ENCODE results near the gene STUM.
"Not testable (repeated sequence)": the region's sequence is repeated elsewhere in the genome, so short reads cannot be mapped to it uniquely, and the experiment has no call there.

STUM gene

DNA sequence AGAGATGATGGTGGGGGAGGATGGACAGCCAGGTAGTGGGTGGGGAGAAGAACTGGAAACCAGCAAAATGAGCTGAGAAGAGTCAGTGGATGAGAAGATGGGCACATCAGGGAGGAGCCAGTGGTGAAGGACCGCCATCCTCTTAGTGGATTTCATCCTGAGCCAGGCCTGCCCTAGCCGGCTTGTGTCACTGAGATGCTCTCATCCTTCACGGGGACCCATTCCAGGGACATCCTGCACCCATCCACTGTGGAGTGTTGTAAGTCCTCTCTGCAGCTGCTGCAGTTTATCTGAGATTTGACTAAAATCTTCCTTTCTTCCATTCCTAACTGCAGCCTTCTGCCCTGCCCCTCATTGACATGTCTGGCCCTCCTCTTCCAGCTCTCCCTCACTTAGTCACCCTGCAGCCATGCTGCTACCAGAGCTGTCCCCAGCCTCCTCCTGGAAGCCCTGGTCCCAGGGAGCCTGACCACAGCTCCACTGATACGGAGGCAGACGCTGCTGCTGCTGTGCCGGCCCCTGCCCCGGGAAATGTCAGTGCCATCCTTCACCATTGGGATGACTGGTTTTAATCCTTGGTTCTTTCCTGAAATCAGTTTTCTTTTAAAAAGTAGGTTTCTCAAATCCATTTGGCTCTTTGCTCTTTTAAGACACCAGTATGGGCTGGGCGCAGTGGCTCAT is 33.2 kb downstream of the STUM start:
- DNase-seq (ENCODE audit: low spot score): no peak

DNA sequence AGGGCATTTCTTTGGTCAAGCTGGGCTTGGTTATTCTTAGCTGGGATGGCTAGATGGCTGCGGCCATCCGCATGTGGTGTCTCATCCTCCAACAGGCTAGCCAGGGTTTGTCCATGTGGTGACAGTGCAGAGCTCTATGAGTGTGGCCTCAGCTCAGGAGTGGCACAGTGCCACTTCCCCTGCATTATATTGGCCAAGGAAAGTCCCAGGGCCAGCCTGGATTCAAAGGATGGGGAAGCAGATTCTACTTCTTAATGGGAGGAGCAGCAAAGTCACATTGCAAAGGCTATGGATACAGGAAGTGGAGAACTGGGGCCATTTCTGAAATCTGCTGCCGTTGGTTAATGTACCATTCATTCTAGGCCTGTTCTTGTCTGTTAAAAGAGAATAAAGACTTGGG is 34.4 kb downstream of the STUM start:
- DNase-seq (ENCODE audit: low spot score): no peak

DNA sequence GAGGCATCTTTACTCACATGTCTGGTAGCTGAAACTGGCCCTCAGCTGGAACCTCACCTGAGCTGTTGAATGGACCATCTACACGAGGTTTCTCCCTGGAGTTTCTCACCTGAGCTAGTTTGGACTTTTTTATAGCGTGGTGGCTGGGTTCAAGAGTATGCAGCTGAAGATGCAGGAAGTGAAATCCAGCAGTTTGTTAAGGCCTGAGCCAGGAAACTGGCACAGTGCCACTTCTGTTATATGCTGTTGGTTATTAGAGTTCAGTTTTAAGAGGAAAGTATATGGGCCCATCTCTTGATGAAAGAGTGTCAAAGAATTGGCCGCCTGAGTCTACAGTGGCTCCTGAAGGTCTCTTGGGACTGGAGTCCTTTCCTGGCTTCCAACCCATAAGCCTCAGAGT is 35.6 kb downstream of the STUM start:
- DNase-seq (ENCODE audit: low spot score): no peak

DNA sequence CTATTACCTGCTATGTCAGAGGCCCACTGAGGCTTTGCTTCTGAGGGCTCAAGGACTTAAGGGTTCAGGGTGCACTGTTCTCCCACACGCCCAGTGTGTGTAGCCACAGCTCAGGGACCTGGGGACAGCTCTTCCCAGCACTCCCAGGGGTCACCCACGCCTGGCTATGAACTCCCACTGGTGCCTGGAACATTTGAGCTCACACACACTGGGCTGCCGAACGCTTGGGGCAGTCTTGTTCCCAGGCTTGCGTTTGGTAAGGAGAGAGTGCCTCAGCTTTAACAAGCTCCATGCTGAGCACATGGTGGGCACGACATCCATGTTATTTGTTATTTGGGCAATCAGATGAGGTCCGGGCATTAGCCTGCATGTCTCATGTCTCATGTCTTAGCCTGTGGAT is 37.6 kb downstream of the STUM start:
- DNase-seq (ENCODE audit: low spot score): no peak

DNA sequence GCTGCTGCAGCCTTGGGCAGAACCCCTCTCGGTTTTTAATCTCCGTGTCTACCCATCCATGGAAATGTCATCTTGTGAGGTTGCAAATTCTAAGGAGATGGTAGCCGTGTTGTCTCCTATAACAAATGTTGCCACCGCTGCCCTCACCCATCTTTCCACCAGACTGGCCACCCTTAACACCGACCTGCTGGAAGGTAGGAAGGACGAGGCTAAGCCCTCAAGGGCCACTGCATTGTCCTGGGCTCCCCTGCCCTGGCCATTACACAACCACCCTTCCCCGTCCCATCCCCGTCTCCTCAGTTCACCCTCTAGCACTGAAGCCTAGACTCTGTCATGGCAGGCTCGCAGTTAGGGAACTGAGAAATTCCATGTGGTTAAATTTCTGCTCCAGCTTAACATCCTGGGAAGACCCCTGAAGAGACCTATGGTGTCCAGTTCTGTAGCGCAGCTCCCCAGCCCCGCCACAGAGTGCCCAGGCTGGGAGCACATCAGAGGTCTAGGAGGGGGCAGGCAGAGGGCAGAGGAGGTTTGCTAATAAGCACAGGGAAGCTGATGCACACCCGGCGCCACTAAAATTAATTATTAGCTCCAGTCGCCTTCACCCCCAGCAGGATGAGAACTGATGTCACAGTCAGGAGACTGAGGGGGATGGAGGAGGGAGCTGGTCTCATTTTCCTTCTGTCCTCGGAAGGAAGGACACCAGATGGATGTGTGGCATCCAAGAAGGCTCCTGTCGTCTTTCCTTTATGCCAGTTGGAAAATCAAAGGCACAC is 38.3 kb downstream of the STUM start:
- DNase-seq (ENCODE audit: low spot score): no peak

DNA sequence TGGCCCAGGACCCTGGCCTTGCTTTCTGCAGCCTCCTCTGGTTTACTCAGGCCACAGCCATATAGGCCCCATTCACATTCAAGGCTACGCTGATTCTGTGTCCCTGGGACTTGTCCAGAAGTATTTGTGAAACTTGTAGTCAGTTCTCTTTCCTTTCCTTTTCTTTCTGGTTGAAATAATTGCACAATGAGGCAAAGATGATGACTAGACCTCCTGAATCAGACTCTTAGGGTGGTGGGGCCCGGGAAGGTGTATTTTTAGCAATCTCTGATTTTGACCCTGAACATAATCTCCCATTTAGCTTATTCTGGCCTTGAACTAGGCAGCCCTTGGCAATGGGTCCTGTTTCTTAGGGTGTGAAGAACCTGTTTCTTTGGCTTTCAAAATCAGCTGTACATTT is 39.9 kb downstream of the STUM start:
- DNase-seq (ENCODE audit: low spot score): no peak

DNA sequence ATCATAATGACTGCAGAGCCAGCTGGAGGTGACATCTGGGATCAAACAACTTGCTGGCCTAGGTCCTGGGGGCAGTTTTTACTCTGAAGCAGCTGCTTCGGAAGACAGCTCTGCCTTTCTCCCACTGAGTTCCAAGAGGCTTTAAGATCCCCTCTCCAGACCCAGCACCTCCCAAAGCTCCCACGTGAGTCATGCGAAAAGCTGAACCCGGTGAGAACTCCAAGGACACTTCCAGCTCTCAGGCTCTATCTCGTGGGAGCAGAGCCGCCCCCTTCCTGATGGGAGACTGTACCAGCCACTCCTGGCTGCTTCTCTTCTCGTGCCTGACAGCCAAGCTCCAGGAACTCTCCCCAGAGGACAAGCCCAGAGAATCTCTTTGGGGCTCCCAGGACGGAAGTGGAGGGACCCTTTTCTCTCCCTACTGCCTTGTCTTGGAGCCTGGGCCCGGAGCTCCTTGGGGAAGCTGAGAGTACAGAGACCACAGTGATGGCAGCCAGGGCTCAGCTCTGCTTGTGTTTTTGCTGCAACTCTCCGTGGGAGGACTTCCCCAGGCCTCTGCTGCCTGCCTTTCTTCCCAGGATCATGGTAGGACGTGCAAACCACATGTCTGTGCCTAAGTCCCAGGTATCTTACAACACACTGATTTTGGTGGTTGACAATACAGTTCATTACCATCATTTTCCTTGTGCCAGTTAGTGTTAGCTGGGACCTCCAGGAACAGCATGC is 40.6 kb downstream of the STUM start:
- DNase-seq (ENCODE audit: low spot score): no peak

DNA sequence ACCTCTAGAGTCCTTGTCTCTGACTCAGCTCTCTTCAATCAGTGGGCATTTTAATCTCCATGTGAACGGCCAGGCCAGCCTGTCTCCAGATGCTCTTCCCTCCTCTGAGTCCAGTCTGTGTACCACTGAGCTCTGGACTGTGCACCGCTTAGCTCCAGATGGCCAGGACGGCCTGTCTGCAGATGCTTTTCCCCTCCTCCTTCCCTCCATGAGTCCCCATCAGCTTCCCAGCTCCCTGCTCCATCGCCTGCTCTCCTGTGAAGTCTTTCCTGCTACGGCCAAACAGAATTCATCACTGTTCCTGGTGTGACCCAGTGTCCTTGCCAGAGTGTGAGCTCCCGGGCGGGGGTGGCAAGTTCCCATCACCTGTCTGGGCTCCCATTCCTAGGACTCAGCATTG is 42.0 kb downstream of the STUM start:
- no peak for DNase-seq (ENCODE audit: low spot score)

DNA sequence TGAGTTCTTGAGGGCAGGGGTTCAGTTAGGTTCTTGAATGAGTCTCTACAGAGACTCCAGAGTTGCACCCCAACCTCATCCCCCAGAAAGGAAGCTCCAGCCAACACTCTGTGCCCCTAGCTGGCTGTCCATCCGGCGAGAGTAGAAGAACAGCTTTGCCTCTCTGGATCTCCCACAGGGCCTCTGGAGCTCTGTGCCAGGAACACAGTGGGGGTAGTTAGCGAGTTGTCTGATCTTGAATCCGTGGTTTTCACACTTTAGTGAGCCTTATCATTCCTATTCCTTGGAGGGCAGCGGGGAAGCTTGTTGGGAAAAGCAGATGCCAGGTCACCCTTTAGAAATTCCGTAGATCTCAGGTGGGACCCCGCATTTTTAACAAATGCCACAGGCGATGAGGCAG is 45.0 kb downstream of the STUM start:
- no peak for DNase-seq (ENCODE audit: low spot score)

DNA sequence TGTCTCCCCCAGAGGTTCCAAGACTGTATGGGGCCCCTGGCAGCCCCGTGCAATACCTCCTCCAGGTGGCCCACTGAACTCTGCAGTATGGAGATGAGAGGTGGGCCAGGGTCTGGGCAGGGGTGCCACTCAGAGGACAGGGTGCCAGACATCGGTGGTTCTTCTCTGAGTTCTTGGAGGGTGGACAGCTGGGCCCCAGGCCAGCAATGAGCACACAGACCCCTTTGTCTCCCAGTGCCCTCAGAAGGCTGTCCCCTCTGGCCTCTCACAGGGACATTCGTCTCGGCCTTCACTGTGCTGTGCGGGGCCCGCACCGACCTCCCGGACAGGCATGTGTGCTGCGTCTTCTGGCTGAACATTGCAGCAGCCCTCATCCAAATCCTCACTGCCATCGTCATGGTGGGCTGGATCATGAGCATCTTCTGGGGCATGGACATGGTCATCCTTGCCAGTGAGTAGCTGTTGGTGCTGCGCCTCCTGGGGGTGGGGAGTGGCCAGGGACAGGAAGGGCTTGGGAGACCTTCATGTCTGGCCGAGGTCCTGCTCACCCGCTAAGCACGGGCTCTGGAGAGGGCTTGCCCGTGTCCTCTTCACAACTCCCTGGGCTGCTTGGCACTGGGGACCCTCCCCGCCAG is 48.1 kb downstream of the STUM start:
- no peak for DNase-seq (ENCODE audit: low spot score)

DNA sequence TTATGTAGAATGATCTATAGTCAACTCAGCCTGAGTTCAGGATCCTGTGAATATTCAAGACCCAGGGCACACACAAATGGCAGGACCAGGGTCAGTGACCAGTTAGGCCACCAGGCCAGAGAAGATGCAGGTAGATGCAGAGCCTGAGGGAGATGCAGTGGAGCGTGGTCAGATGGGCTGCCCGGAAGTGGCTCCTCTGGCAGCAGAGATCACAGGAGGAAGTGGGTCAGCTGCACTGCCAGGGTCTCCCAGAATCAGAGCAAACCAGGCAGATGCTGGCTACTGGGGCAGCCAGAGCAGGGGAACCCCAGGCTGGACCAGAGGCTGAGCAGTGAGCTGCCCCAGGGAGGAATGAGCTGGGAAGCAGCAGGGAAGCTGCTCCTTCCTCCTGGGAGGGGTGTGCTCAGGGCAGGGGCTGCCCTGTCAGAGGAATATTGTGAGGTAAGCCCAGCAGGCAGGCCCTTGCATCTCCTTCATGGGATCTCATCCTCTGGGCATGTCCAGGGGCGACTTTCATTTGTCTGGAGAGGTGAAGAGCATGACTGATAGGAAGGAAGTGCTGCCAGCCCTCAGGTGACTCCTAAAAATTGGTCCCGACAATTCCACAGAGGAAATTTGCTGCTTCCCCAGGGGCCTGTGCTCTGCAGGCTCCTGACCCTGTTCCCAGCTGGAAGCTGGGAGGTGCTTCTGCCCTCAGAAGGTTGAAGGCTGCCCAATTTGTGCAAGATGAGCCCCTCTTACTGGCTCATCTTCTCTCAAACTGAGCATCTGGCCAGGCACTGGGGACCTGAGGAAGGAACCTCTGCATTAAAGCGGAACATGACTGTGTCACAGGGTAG is 49.3 kb downstream of the STUM start:
- no peak for DNase-seq (ENCODE audit: low spot score)

DNA sequence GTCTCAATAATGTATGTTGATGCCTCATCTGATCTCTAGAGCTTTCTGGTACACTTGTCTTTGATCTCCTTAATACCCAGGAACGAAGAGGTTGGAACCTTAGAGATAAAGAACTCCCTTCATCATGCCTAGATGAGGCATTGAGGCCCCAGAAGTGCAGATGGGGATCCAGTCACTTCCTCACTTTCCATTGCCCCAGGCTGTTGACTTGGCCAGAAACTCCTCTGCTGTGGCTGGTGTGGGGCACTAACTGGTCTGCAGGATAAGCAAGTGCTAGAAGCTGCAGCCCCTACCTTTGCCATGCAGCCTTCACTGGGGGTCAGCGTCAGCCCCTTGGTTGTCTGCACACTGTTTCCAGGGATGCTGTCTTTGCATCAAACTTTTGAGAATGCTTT is 49.9 kb downstream of the STUM start:
- DNase-seq (ENCODE audit: low spot score): no peak

DNA sequence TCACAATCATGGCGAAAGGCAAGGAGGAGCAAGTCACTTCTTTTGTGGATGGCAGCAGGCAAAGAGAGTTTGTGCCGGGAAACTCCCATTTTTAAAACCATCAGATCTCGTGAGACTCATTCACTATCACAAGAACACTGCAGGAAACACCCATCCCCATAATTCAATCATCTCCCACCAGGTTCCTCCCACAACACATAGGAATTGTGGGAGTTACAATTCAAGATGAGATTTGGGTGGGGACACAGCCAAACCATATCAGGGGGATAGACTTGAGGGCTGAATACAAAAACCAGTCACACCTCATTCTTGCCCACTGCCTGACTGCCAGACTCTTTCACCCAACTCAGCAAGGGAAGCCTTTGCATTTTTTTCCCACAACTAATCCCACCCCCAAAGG is 50.4 kb downstream of the STUM start:
- DNase-seq (ENCODE audit: low spot score): not testable (repeated sequence)

DNA sequence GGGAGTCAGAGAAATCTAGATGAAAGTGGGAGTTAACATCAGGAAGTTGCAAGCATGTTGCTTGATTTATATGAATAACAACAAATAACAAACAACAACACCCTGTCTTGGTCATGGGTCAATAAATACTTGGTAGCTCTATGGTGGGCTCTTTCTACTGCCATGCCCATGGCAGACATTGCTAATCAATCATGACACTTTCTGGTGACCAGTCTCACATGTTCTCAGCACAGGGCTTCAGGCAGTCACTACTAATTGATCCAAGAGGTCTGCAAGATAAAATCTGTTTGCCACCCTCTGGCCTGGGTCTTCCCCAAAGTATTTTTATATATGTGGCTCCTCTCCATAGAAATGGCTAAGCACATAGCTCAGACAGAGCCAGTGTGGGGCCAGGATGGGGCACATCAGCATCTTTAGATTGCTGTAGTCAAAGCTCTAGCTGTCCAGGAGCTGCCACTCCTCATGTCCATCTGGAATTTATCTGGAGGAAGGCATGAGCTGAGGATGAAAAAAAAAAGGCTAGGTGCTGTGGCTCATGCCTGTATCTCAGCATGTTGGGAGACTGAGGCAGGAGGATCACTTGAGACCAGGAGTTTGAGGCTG is 51.2 kb downstream of the STUM start:
- no peak for DNase-seq (ENCODE audit: low spot score)

DNA sequence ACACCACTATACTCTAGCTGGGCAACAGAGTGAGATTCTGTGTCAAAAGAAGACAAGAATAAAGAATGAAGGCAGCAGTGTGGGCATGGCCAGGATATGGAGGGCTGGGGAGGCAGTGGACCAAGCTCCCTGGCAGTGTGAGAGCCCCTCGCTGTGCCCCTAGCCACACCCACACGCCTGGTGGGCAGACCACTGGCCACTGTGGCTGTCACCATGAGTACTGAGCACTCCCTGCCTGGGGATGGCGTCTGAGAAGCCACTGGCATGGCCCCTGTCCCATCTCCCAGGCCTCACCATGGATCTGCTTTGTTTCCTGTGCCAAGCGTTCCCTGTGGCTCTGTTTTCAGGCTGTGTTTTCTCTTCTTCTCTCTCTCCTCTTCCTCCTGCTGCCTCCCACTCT is 51.7 kb downstream of the STUM start:
- DNase-seq (ENCODE audit: low spot score): no peak

DNA sequence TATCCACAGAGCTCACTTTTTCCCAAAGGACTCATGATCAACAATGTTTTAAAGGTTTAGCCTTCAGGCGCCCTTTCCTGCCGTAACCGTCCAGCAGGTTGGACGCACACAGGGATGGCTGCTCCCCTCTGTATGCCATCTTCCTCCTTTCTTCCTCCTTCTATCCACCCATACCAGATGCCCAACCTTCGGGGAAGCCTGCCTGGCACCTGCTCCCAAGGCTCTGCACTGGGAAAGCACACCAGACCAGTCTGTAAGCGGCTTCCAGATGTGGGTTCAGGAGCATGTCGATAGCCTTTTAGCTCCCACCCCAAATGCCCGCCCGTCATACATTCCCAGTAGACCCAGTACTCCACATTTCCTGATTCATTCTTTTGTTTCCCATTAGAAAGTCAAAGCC is 52.9 kb downstream of the STUM start:
- no peak for DNase-seq (ENCODE audit: low spot score)

DNA sequence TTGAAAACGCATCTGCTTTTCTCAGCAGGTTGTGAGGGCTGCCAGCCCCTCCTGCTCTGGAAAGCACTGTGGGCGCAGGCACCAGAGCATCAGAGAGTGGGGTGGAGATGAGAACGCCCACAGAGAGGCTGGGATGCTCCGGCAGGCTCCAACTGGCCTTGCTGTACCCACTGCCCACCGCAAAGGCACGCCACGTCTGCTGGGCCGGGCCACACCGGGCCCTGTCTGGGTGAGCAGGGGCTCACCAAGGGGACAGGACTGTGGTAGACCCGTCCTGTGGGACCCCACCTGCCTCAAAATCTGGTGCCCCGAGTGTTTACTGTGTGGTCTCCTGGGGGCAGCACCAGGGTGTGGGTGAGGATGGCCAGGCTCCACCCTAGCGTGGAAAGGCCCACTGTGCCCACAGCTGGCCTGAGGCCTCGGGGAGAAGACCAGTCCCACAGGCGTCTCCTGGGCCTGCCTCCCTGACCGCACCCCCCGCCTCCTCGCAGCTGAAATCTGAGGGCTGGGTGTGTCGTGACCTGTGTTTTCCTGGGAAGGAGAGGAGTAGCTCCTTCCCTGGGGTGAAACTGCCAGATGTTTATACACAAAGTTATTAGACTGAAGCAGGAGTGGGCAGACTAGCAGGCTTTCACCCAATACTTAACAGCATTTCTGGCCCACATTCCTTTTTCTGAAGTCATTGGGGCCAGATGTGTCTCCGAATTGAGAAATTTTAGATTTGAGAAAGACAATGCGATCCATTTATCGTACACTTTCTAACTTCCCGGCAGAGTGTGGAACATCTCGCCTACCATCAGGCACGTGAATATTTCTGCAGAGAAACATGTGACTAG is 53.8 kb downstream of the STUM start:
- DNase-seq (ENCODE audit: low spot score): peak; percentile 91

DNA sequence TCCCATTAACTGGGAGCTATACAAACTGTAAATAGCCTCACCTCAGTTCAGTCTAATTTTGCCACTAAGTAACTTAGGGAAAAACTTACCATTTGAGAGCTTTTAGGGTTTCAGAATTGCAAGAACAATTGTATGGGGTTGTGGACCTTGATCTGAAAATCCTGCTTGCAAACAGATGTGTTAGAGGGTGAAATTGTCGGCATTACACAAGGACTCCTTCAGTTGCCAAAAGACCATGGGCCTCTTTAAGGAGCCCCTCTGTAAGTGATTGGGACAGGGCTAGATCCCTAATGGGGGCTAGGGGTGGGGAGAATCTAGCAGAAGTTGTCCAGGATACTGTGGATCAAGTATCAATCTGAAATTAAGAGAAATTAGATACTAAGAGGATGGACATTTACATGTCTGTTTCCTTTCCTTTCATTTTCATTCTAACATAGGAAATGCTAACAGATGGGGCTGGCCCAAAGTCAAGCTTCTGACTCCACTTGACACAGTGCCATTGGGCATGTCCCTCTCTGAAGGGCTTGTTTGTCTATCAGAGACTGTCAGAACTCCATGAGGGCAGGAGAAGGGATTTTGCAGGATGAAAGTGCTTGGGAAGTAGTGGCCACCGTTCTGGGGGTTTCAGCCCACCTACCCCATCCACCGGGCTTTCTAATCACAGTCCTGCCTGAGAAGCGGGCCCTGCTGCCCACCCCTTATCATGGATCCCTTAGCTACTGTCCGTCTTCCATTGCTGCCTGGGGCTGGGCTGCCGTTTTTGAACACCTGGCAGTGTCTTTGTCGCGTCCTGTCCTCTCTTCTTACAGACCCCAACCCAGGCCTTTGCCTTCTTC is 54.7 kb downstream of the STUM start:
- peak; percentile 62 for DNase-seq (ENCODE audit: low spot score)

DNA sequence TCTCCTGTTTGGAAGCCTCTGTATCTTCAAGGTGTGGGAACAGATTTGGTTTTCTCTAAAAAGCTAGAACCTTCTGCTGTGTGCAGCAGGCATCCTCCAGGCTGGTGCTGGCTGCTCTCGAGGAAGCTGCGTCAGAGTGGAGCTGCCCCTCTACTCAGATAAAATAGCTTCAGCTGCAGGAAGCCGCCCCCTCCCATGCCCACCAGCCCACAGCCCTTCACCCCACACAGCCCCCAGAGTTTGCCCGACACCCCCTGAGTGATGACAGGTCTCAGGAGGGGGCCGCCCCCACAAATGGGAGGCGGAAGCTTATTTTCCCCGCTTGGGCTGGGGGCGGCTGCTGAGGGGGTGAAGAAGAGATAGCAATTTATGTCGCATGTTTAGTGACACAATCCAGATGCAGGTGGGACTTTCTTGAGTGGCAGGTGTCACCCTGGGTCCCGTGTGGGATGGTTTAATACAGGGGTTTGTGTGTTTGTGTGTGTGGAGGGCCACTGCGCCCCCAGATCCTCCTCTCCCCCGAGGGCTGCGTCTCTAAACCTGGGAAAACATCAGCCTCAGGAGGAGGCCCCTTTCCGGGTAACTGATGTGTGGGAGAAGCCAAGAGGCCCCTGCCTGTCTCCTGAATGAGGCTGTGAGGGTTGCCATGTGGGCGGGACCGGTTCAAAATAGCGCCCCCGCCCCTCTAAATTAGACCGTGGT is 55.4 kb downstream of the STUM start:
- DNase-seq (ENCODE audit: low spot score): no peak
